IMR-90 (cell line): ENCODE measurements around the gene PXK. TPM values are rescaled to one million over a fixed set of nuclear protein-coding genes. Genes with fewer than 3 reads are reported as not detected.

ENCODE experiments used
- ATAC-seq: fragments of 200-7000 bp; cut with Tn5 transposase; 2 replicates; pipeline ENCODE4 v1.9.1; 2020; ENCODE audit warnings: low read depth, mild to moderate bottlenecking, moderate library complexity
- BruUV-seq: library from RNA; stranded (reverse); fragments of 400-500 nt; replicated peaks from 2 replicates; lab custom pipeline; 2021; lab: Mats Ljungman, UMichigan
- CTCF ChIA-PET: fragments of 300-600 bp; formaldehyde crosslinking; extraction: SDS; loops from one replicate; lab custom pipeline; 2021; ENCODE audit warnings: antibody characterized with exemption; lab: Yijun Ruan, JAX
- POLR2A ChIA-PET: fragments of 300-600 bp; sonication (Branson Sonifier 250); formaldehyde crosslinking; loops from one replicate; lab custom pipeline; 2022; ENCODE audit warnings: antibody characterized with exemption; ENCODE audit not compliant: unreplicated experiment; lab: Charles Lee
- DNase-seq: peaks from one replicate; pipeline ENCODE4 v3.0.0; 2013
- H2AFZ ChIP-seq: replicated peaks from 2 replicates; pipeline ENCODE3; 2013; ENCODE audit warnings: low read length, mild to moderate bottlenecking; ENCODE audit not compliant: poor library complexity
- H2AK5ac ChIP-seq: 2 replicates; pipeline ENCODE4 v1.6.1; 2013; ENCODE audit warnings: low read depth, low read length, inconsistent platforms
- H2AK9ac ChIP-seq: replicated peaks from 2 replicates; pipeline ENCODE3; 2013; ENCODE audit warnings: mild to moderate bottlenecking, low read depth, low read length, moderate library complexity; ENCODE audit not compliant: poor library complexity
- H2BK120ac ChIP-seq: 2 replicates; pipeline ENCODE4 v1.6.1; 2013; ENCODE audit warnings: low read depth, low read length, inconsistent platforms
- H2BK15ac ChIP-seq: 3 replicates; pipeline ENCODE4 v1.6.1; 2013; ENCODE audit warnings: low read depth, low read length, inconsistent platforms
- H2BK20ac ChIP-seq: 2 replicates; pipeline ENCODE4 v1.6.1; 2013; ENCODE audit warnings: low read depth, mild to moderate bottlenecking, inconsistent platforms, low read length, moderate library complexity
- H2BK5ac ChIP-seq: 2 replicates; pipeline ENCODE4 v1.6.1; 2013; ENCODE audit warnings: mild to moderate bottlenecking, low read depth, low read length, inconsistent platforms; ENCODE audit not compliant: poor library complexity, severe bottlenecking
- H3K14ac ChIP-seq: replicated peaks from 2 replicates; pipeline ENCODE4 v1.6.1; 2013; ENCODE audit warnings: low read depth, low read length, inconsistent platforms
- H3K18ac ChIP-seq: 2 replicates; pipeline ENCODE4 v1.6.1; 2013; ENCODE audit warnings: low read depth, low read length, control low read depth
- H3K23ac ChIP-seq: 2 replicates; pipeline ENCODE4 v1.6.1; 2013; ENCODE audit warnings: low read depth, low read length, inconsistent platforms
- H3K27ac ChIP-seq: 2 replicates; pipeline ENCODE4 v1.5.1; 2013; ENCODE audit warnings: mild to moderate bottlenecking, control low read depth, low read length; ENCODE audit not compliant: insufficient read depth
- H3K27me3 ChIP-seq: 2 replicates; pipeline ENCODE4 v1.6.1; 2013; ENCODE audit warnings: low read length; ENCODE audit not compliant: control insufficient read depth, insufficient read depth
- H3K36me3 ChIP-seq: 2 replicates; pipeline ENCODE4 v1.6.1; 2013; ENCODE audit warnings: low read length, mixed read lengths; ENCODE audit not compliant: control insufficient read depth, insufficient read depth
- H3K4ac ChIP-seq: 2 replicates; pipeline ENCODE4 v1.6.1; 2013; ENCODE audit warnings: low read depth, low read length, inconsistent platforms
- H3K4me1 ChIP-seq: 2 replicates; pipeline ENCODE4 v1.6.1; 2013; ENCODE audit warnings: low read length, mixed read lengths; ENCODE audit not compliant: control insufficient read depth, insufficient read depth
- H3K4me2 ChIP-seq: 2 replicates; pipeline ENCODE4 v1.6.1; 2013; ENCODE audit warnings: low read depth, mild to moderate bottlenecking, control low read depth, low read length, moderate library complexity
- H3K4me3 ChIP-seq: 2 replicates; pipeline ENCODE4 v1.5.1; 2013; ENCODE audit warnings: low read depth, mild to moderate bottlenecking, control low read depth, low read length, moderate library complexity; ENCODE audit not compliant: insufficient read depth
- H3K56ac ChIP-seq: 2 replicates; pipeline ENCODE4 v1.6.1; 2013; ENCODE audit warnings: low read length, inconsistent platforms; ENCODE audit not compliant: insufficient read depth; ENCODE audit errors: extremely low read depth
- H3K79me1 ChIP-seq, 2 experiments: 2 replicates each; pipeline ENCODE4 v1.6.1; 2013; ENCODE audit warnings: low read length in 2 of 2, inconsistent platforms in 1 of 2, low read depth in 1 of 2
- H3K9ac ChIP-seq: 2 replicates; pipeline ENCODE4 v1.6.1; 2013; ENCODE audit warnings: low read depth, low read length, control low read depth
- H3K9me1 ChIP-seq: 2 replicates; pipeline ENCODE4 v1.6.1; 2013; ENCODE audit warnings: low read length, inconsistent platforms; ENCODE audit not compliant: insufficient read depth
- H3K9me3 ChIP-seq: 2 replicates; pipeline ENCODE4 v1.6.1; 2013; ENCODE audit warnings: low read length; ENCODE audit not compliant: control insufficient read depth, insufficient read depth
- H4K20me1 ChIP-seq: 2 replicates; pipeline ENCODE4 v1.6.1; 2013; ENCODE audit warnings: low read length, inconsistent platforms; ENCODE audit not compliant: insufficient read depth
- H4K5ac ChIP-seq: 2 replicates; pipeline ENCODE4 v1.6.1; 2013; ENCODE audit warnings: mild to moderate bottlenecking, low read depth, low read length, control low read depth
- H4K8ac ChIP-seq, 2 experiments: 2 replicates each; pipeline ENCODE4 v1.6.1; 2013; ENCODE audit warnings: low read depth in 2 of 2, low read length in 2 of 2, control low read depth in 1 of 2, inconsistent platforms in 1 of 2
- H4K91ac ChIP-seq: 2 replicates; pipeline ENCODE4 v1.6.1; 2013; ENCODE audit warnings: low read depth, low read length, inconsistent platforms; ENCODE audit not compliant: insufficient read depth
- CEBPB ChIP-seq: IDR thresholded peaks from 2 replicates; pipeline ENCODE4 v1.6.1; 2012; ENCODE audit warnings: low read depth, low read length, improper control_type of control experiment
- CHD1 ChIP-seq: IDR thresholded peaks from 2 replicates; pipeline ENCODE4 v1.6.1; 2012; ENCODE audit warnings: low read depth, low read length, improper control_type of control experiment
- CTCF ChIP-seq: conservative IDR thresholded peaks from 2 replicates; pipeline ENCODE4 v1.5.1; 2012; ENCODE audit warnings: mild to moderate bottlenecking, low read depth, low read length, improper control_type of control experiment
- ELK1 ChIP-seq: fragments of 150-350 bp; IDR thresholded peaks from 2 replicates; pipeline ENCODE4 v1.6.1; 2016; ENCODE audit warnings: low read depth, mild to moderate bottlenecking, low read length, moderate library complexity, borderline replicate concordance
- FOS ChIP-seq: fragments of 150-350 bp; IDR thresholded peaks from 2 replicates; pipeline ENCODE4 v1.6.1; 2016; ENCODE audit warnings: low read depth, low read length
- MAFK ChIP-seq: IDR thresholded peaks from 2 replicates; pipeline ENCODE4 v1.6.1; 2012; ENCODE audit warnings: low read depth, low read length, improper control_type of control experiment
- MAZ ChIP-seq: IDR thresholded peaks from 2 replicates; pipeline ENCODE4 v1.6.1; 2012; ENCODE audit warnings: low read depth, mild to moderate bottlenecking, low read length, improper control_type of control experiment, moderate library complexity, borderline replicate concordance
- MXI1 ChIP-seq: IDR thresholded peaks from 2 replicates; pipeline ENCODE4 v1.6.1; 2012; ENCODE audit warnings: low read depth, mild to moderate bottlenecking, low read length, moderate library complexity, borderline replicate concordance
- NFE2L2 ChIP-seq: fragments of 150-350 bp; IDR thresholded peaks from 2 replicates; pipeline ENCODE4 v1.6.1; 2016; ENCODE audit warnings: low read depth, mild to moderate bottlenecking, low read length
- POLR2A ChIP-seq: IDR thresholded peaks from 2 replicates; pipeline ENCODE4 v1.6.1; 2012; ENCODE audit warnings: mild to moderate bottlenecking, low read depth, low read length
- RAD21 ChIP-seq: IDR thresholded peaks from 2 replicates; pipeline ENCODE4 v1.6.1; 2012; ENCODE audit warnings: low read length, improper control_type of control experiment
- RCOR1 ChIP-seq: IDR thresholded peaks from 2 replicates; pipeline ENCODE4 v1.6.1; 2012; ENCODE audit warnings: mild to moderate bottlenecking, low read length, improper control_type of control experiment; ENCODE audit not compliant: insufficient replicate concordance
- SMC3 ChIP-seq: fragments of 150-350 bp; IDR thresholded peaks from 2 replicates; pipeline ENCODE4 v1.6.1; 2016; ENCODE audit warnings: low read depth, mild to moderate bottlenecking, antibody characterized with exemption, low read length, moderate library complexity
- USF2 ChIP-seq: fragments of 150-350 bp; IDR thresholded peaks from 2 replicates; pipeline ENCODE4 v1.6.1; 2017; ENCODE audit warnings: mild to moderate bottlenecking, antibody characterized with exemption, low read length, low read depth
- WGBS, 2 experiments: methylation state at CpG; one replicate each; pipeline versions ENCODE4 v1.1.5 to v1.1.7; 2013; ENCODE audit warnings: missing lambda C conversion rate in 2 of 2; ENCODE audit not compliant: insufficient read length in 1 of 2; ENCODE audit errors: extremely low coverage in 2 of 2; 5-methylcytosine and 5-hydroxymethylcytosine counted together
- dilution Hi-C: fragments of 300-500 bp; cut with HindIII; formaldehyde crosslinking; loops from one replicate; pipeline ENCODE4 v1.14.3; 2018; ENCODE audit warnings: low sequenced_read_pairs; ENCODE audit not compliant: unreplicated experiment
- in situ Hi-C: fragments of 300-500 bp; cut with MboI; formaldehyde crosslinking; loops from 3 replicates; pipeline ENCODE4 v1.14.3; 2019; ENCODE audit warnings: low sequenced_read_pairs, inconsistent platforms, mixed read lengths
- intact Hi-C: fragments of 100-400 bp; cut with micrococcal nuclease; formaldehyde crosslinking; loops from 2 replicates; pipeline ENCODE4 v1.10.0; 2022
- polyA plus RNA-seq, 3 experiments: library from polyadenylated mRNA; depleted of rRNA; stranded (reverse); fragments of >200 nt; gene quantifications; 2 replicates each; pipeline ENCODE4 v1.2.3, GENCODE V29; 2012; ENCODE audit warnings: low replicate concordance in 1 of 3
- total RNA-seq: library from RNA; depleted of rRNA; stranded (reverse); fragments of >200 nt; gene quantifications from 2 replicates; pipeline ENCODE4 v1.2.3, GENCODE V29; 2012

PXK gene
- total and polyA plus RNA-seq, 2 of the 4 experiments (the other 2 are of a cell fraction): 14.3 to 17.7 TPM

- no peak for ATAC-seq
- Histone ChIP-seq H3K9me3 (peaks cover 4% of the 10 kb centered on the region), H4K20me1 (no peaks in the 10 kb centered on the region), H3K4me1 (no peaks in the 10 kb centered on the region), H3K56ac (no peak overlapping the region), H2AK9ac (no peak overlapping the region), H3K9ac (no peak overlapping the region), H3K14ac (no peak overlapping the region), H3K4ac (no peak overlapping the region), H2AFZ (no peak overlapping the region), H3K79me1 (no peaks in the 10 kb centered on the region), H2BK120ac (no peak overlapping the region), H4K5ac (no peak overlapping the region), H4K8ac (no peak overlapping the region), H3K36me3 (peaks cover 3% of the 10 kb centered on the region; the same call in 1 of the 2 replicates), H3K18ac (no peak overlapping the region), H3K4me2 (no peak overlapping the region), H4K91ac (no peak overlapping the region), H3K27me3 (peaks cover 20% of the 10 kb centered on the region), H3K4me3 (no peak overlapping the region), H2BK15ac (no peak overlapping the region), H2BK5ac (no peak overlapping the region), H3K9me1 (no peaks in the 10 kb centered on the region; the same call in 1 of the 2 replicates), H2AK5ac (no peak overlapping the region), H3K27ac (no peak overlapping the region), H3K23ac (no peak overlapping the region), H2BK20ac (no peak overlapping the region)
- no TSS peak for BruUV-seq
- no peak for DNase-seq
- TF ChIP-seq MAZ: no peak
- no peak for TF ChIP-seq RAD21
- TF ChIP-seq ELK1: no peak
- no peak for TF ChIP-seq MAFK
- no peak for TF ChIP-seq POLR2A
- no peak for TF ChIP-seq MXI1
- no peak for TF ChIP-seq RCOR1
- TF ChIP-seq NFE2L2: no peak
- TF ChIP-seq CEBPB: no peak
- no peak for TF ChIP-seq CTCF
- no peak for TF ChIP-seq CHD1
- TF ChIP-seq FOS: no peak
- TF ChIP-seq USF2: no peak
- no peak for TF ChIP-seq SMC3
- POLR2A ChIA-PET: no interaction called here
- 63% methylated on average over 2 of the region's 3 CpGs; no CpG with 5 or more reads in 1 of the 2 experiments for WGBS, 2 experiments
- CTCF ChIA-PET: interaction anchor here (1.0 to 3.0 kb wide), 3 partner anchors 109 to 118 kb away, joined by 3 to 19 read pairs (median 4); no protein-coding TSS in a partner anchor
- intact Hi-C loops (loop anchor here (5.0 kb wide), 1 partner anchor 431 kb away; no protein-coding TSS in a partner anchor), in situ Hi-C loops (no loop called here), dilution Hi-C loops (no loop called here)
Measured at GRCh38 chr3:58298190-58298589, 34.5 kb upstream of the PXK start.
